A172 (cell line): Measurements from ENCODE around the gene LAP3. TPM values are rescaled to one million over a fixed set of nuclear protein-coding genes. Genes with fewer than 3 reads are reported as not detected.

Experiments
- total RNA-seq: library from RNA; depleted of rRNA; stranded (reverse); fragments of >200 nt; shearing (Covaris generic); gene quantifications from 2 replicates; pipeline ENCODE4 v1.2.3, GENCODE V29; 2014; rRNA removed

Gene LAP3
- total RNA-seq, 1 experiment from 2014 or later, result 62.6 TPM

Other genes starting within 250 kb of the LAP3 start
- 9.9 and 23.4 TPM in 2 replicates for gene QDPR, start 65.1 kb upstream of the LAP3 start, total RNA-seq
- gene CLRN2, start 62.0 kb upstream of the LAP3 start, total RNA-seq, result not detected in 2 replicates
- gene MED28, start 37.4 kb downstream of the LAP3 start, total RNA-seq, result 6.0 and 9.3 TPM in 2 replicates
- not detected in 2 replicates for gene FAM184B, start 204.4 kb downstream of the LAP3 start, total RNA-seq
- 26.8 and 32.1 TPM in 2 replicates for gene DCAF16, start 233.6 kb downstream of the LAP3 start, total RNA-seq
- 77.7 and 98.5 TPM in 2 replicates for gene NCAPG, start 233.8 kb downstream of the LAP3 start, total RNA-seq